ENCODE results near the gene CAMKK2. TPM values are rescaled to one million over a fixed set of nuclear protein-coding genes. Genes with fewer than 3 reads are reported as not detected.

Gene CAMKK2
- total and polyA plus RNA-seq, 9 of the 15 experiments (the other 6 are each of a cell fraction or from before 2014, with no cell fraction given): 4.3 to 32.0 (median 18.2) TPM

GRCh38 chr12:121232163-121232562, 64.3 kb downstream of the CAMKK2 start:
- Histone ChIP-seq H3K27ac (ENCODE audit: extremely low read depth, low read depth, low read length) (no peak overlapping the region), H2AFZ (ENCODE audit: low read depth, low read length) (no peak overlapping the region), H3K9ac (ENCODE audit: insufficient read depth in 1 of 2, low read depth in 2 of 2, low read length in 2 of 2) (0 out of 4 replicates have a peak overlapping the region, but pooled peaks of 1 of the 2 experiments have one; percentile 36), H3K4me1 (replicated peaks in 1 of 2; ENCODE audit: control insufficient read depth in 2 of 2, insufficient read depth in 2 of 2, low read length in 2 of 2) (peaks cover 0 to 12% of the 10 kb centered on the region in 2 experiments; a peak in 2 of 5 replicates), H3K27me3 (ENCODE audit: control insufficient read depth in 2 of 2, insufficient read depth in 2 of 2, low read length in 2 of 2) (no peaks in the 10 kb centered on the region), H3K9me3 (replicated peaks; ENCODE audit: control insufficient read depth, insufficient read depth, low read depth, low read length) (no peaks in the 10 kb centered on the region), H4K20me1 (replicated peaks; ENCODE audit: control insufficient read depth, insufficient read depth, low read length) (no peaks in the 10 kb centered on the region), H3K9me1 (ENCODE audit: control insufficient read depth, insufficient read depth, low read length) (no peaks in the 10 kb centered on the region), H3K4me3 (no peak overlapping the region), H3K36me3 (ENCODE audit: control insufficient read depth, insufficient read depth, low read length) (peaks cover 10% of the 10 kb centered on the region; the same call in 1 of the 3 replicates), H3K4me2 (ENCODE audit: insufficient read depth, low read length) (no peak overlapping the region), H3K79me2 (ENCODE audit: control insufficient read depth, insufficient read depth, low read length) (no peaks in the 10 kb centered on the region)
- no peak for ATAC-seq
- no TSS peak for BruUV-seq (replicated peaks)
- no peak for DNase-seq (ENCODE audit: extremely low read depth in 1 of 4, low spot score in 3 of 4)
- ChIA-PET POLR2A (no interaction called here), CTCF (ENCODE audit: low intra/inter-chr PET ratio) (no interaction called here)
- 84% methylated on average over 14 of the region's 16 CpGs for WGBS (ENCODE audit: insufficient coverage, low coverage, missing lambda C conversion rate)
- TF ChIP-seq SMARCC2 (IDR thresholded peaks at IDR 0.05; ENCODE audit: low read depth) (no peak), NFIX (CRISPR knock-in tag; IDR thresholded peaks at IDR 0.05; ENCODE audit: low read depth) (no peak), PTTG1 (tag; IDR thresholded peaks at IDR 0.05; ENCODE audit: low read depth) (no peak), POLR2G (IDR thresholded peaks at IDR 0.05; ENCODE audit: low read depth, low read length) (peak; percentile 65), ZNF12 (CRISPR knock-in tag; IDR thresholded peaks at IDR 0.05) (no peak)
- no peak for FAIRE-seq
- intact Hi-C loops (cut with micrococcal nuclease): no loop called here
- in situ Hi-C loops (cut with MboI): no loop called here

GRCh38 chr12:121230538-121230907, 66.0 kb downstream of the CAMKK2 start:
- ChIA-PET CTCF (ENCODE audit: low intra/inter-chr PET ratio) (interaction anchor here (0.7 to 2.5 kb wide), 3 partner anchors 134 to 225 kb away, joined by 3 to 19 read pairs (median 6); no protein-coding TSS in a partner anchor), POLR2A (interaction anchor here (0.6 to 1.5 kb wide), 3 partner anchors 9 to 25 kb away, joined by 4 to 5 read pairs (median 4); no protein-coding TSS in a partner anchor)
- intact Hi-C loops (cut with micrococcal nuclease) (loop anchor here (1.0 kb wide), 1 partner anchor 170 kb away; no protein-coding TSS in a partner anchor), in situ Hi-C loops (cut with MboI) (no loop called here)
- BruUV-seq (replicated peaks): no TSS peak
- Histone ChIP-seq H3K79me2 (ENCODE audit: control insufficient read depth, insufficient read depth, low read length) (no peaks in the 10 kb centered on the region), H3K9ac (ENCODE audit: insufficient read depth in 1 of 2, low read depth in 2 of 2, low read length in 2 of 2) (peak overlapping the region in 1 of 2 experiments; percentile 43; a peak in 1 of 4 replicates), H3K27ac (ENCODE audit: extremely low read depth, low read depth, low read length) (no peak overlapping the region), H3K36me3 (ENCODE audit: control insufficient read depth, insufficient read depth, low read length) (peaks cover 7% of the 10 kb centered on the region; the same call in 1 of the 3 replicates), H3K4me3 (no peak overlapping the region), H4K20me1 (replicated peaks; ENCODE audit: control insufficient read depth, insufficient read depth, low read length) (no peaks in the 10 kb centered on the region), H3K27me3 (ENCODE audit: control insufficient read depth in 2 of 2, insufficient read depth in 2 of 2, low read length in 2 of 2) (no peaks in the 10 kb centered on the region), H3K9me1 (ENCODE audit: control insufficient read depth, insufficient read depth, low read length) (no peaks in the 10 kb centered on the region), H3K9me3 (replicated peaks; ENCODE audit: control insufficient read depth, insufficient read depth, low read depth, low read length) (no peaks in the 10 kb centered on the region), H3K4me2 (ENCODE audit: insufficient read depth, low read length) (no peak overlapping the region), H2AFZ (ENCODE audit: low read depth, low read length) (no peak overlapping the region), H3K4me1 (replicated peaks in 1 of 2; ENCODE audit: control insufficient read depth in 2 of 2, insufficient read depth in 2 of 2, low read length in 2 of 2) (peaks cover 0 to 12% of the 10 kb centered on the region in 2 experiments; a peak in 2 of 5 replicates)
- ATAC-seq: peak; percentile 5; the same call in 2 of the 3 replicates
- 71% methylated on average over 12 of the region's 12 CpGs for WGBS (ENCODE audit: insufficient coverage, low coverage, missing lambda C conversion rate)
- no peak for FAIRE-seq
- no peak for DNase-seq (ENCODE audit: extremely low read depth in 1 of 4, low spot score in 3 of 4)
- no peak for TF ChIP-seq REST (IDR thresholded peaks at IDR 0.05; ENCODE audit: borderline replicate concordance)
- 0 out of 2 replicates have a peak, but pooled peaks have one; percentile 18 for TF ChIP-seq REST (CRISPR knock-in tag; IDR thresholded peaks at IDR 0.05; ENCODE audit: low read depth)
- 0 out of 2 replicates have a peak, but pooled peaks have one; percentile 18 for TF ChIP-seq POLR2G (IDR thresholded peaks at IDR 0.05; ENCODE audit: low read depth, low read length)

All from K562 (cell line).